ENCODE data around the gene NBEA.

The NBEA gene

DNA sequence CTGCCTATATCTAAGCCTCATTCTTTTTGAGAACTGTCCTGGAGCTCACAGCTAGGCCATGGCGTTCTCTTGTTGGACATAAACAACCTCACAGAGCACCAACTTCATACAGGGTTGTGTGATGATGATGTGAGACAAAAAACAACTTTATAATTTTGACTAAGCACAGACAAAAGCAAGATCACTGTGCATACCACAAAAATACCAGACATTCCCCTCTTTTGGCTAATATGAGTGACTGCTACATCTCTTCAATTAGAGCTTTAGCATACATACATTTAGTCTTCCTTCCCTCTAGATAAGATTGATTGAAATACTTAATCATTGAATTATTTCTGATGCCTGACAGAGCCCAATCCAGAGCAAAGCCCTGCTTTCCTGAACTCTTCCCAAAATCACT lies 526.1 kb downstream of the NBEA start:
- H3K4me3 ChIP-seq (ENCODE audit: low read length): no peak overlapping the region
- no peak for DNase-seq (ENCODE audit: low read depth)
- TF ChIP-seq CTCF (IDR thresholded peaks at IDR 0.05; ENCODE audit: insufficient read depth, low read depth, low read length, missing control alignments): no peak

DNA sequence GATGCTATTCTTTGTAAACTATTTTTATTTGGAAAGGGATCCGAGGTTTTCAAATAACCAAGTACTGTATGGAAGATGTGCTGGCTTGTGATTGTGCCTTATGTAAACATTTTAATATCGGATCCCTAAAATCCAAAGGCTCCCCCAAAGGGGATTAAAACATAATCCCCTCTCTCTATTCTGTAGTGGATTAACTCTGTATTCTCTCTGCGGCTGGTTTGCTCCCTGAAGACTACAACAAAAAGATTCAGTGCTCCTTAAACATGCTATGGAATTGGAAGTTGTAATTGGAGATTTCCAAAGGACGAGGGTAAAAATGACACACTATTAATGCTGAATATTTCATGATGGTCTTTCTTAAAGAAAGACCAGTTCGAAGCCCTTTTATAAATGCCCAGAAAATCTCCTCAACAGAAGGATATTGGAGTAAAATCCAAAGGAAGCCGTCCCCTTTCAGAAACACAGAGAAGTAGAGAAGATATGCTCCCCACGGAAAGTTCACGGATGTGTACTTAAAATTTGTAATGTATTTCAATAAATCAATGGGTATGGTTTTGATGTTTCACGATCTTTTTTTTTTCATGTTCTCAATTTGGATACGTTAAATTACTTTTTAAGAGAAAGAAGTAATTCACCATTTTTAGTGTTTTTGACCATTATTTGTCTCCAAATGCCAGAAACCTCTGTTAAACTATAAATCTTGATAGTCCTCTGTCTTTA lies 527.9 kb downstream of the NBEA start:
- no peak for DNase-seq (ENCODE audit: low read depth)
- no peak overlapping the region for H3K4me3 ChIP-seq (ENCODE audit: low read length)
- TF ChIP-seq CTCF (IDR thresholded peaks at IDR 0.05; ENCODE audit: insufficient read depth, low read depth, low read length, missing control alignments): no peak

DNA sequence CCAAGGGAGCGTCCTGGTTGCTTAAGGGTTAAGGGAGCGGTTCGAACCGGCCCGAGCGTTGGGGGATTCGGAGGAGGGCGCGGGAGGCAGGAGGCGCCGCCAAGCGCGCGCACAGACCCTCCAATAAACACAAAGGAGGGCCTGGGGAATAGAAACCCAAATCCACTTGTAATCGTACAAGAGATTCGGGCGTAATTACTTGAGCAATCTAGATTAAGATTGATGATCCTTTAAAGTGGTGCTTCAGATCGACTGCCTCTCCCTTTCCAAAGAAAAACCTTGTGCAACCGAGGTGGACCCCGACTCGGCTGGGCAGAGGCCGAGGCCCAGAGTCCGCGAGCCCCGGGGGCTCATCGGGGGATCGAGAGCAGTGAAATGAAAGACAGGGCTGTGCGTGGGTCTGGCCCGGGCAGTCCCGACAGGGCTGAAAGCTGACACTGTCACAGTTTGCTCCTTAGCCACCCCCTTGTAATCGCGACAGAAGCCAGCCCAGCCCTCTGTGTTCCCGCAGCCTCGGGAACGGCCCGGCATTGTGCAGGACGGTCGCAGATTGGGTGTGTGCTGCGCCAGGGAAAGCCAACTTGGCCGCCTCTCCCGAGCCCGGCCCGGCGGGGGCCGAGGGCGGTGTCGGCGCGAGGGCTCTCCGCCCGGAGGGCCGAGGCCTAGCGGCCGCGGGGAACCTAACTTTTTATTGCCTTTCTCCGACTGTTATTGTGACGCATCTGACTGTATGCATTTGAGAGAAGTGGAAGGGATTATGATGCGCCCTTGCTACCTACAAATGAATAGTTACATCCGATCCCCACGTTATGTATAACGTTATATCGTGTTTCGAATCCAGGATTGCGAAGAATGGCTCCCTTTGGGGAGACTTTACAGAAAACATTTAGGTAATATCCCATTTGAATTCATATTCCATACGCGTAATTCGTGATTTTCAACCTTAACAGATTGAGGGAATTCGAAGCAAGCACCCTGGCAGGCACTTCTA lies 528.9 kb downstream of the NBEA start:
- DNase-seq (ENCODE audit: low read depth): peak; percentile 8
- H3K4me3 ChIP-seq (ENCODE audit: low read length): peak overlapping the region; percentile 34
- TF ChIP-seq CTCF (IDR thresholded peaks at IDR 0.05; ENCODE audit: insufficient read depth, low read depth, low read length, missing control alignments): no peak

GRCh38 chr13:35471706-35472322 lies 529.7 kb downstream of the NBEA start:
- no peak overlapping the region for H3K4me3 ChIP-seq (ENCODE audit: low read length)
- no peak for TF ChIP-seq CTCF (IDR thresholded peaks at IDR 0.05; ENCODE audit: insufficient read depth, low read depth, low read length, missing control alignments)
- no peak for DNase-seq (ENCODE audit: low read depth)

GRCh38 chr13:35472323-35472881 lies 530.3 kb downstream of the NBEA start:
- H3K4me3 ChIP-seq (ENCODE audit: low read length): no peak overlapping the region
- TF ChIP-seq CTCF (IDR thresholded peaks at IDR 0.05; ENCODE audit: insufficient read depth, low read depth, low read length, missing control alignments): no peak
- no peak for DNase-seq (ENCODE audit: low read depth)

- TF ChIP-seq CTCF (IDR thresholded peaks at IDR 0.05; ENCODE audit: insufficient read depth, low read depth, low read length, missing control alignments): no peak
- DNase-seq (ENCODE audit: low read depth): no peak
- no peak overlapping the region for H3K4me3 ChIP-seq (ENCODE audit: low read length)
These were observed 531.2 kb downstream of the NBEA start for GRCh38 chr13:35473206-35473775.

Data from epithelial cell of esophagus (primary cell).